Ishikawa (cell line): Measurements from ENCODE around the gene AMH.

Experiments used
- CEBPB ChIP-seq: IDR thresholded peaks from 2 replicates; pipeline ENCODE4 v1.6.1; 2012
- CREB1 ChIP-seq: IDR thresholded peaks from 2 replicates; pipeline ENCODE4 v1.6.1; 2012; ENCODE audit warnings: low read depth
- EGR1 ChIP-seq: IDR thresholded peaks from 2 replicates; pipeline ENCODE4 v1.6.1; 2012
- EP300 ChIP-seq: IDR thresholded peaks from 2 replicates; pipeline ENCODE4 v1.6.1; 2012; ENCODE audit warnings: borderline replicate concordance
- FOXM1 ChIP-seq: IDR thresholded peaks from 2 replicates; pipeline ENCODE4 v1.6.1; 2012; ENCODE audit warnings: low read depth, borderline replicate concordance
- NFIC ChIP-seq: IDR thresholded peaks from 2 replicates; pipeline ENCODE4 v1.6.1; 2012
- RAD21 ChIP-seq: IDR thresholded peaks from 2 replicates; pipeline ENCODE4 v1.6.1; 2012; ENCODE audit warnings: low read depth
- REST ChIP-seq: IDR thresholded peaks from 2 replicates; pipeline ENCODE4 v1.6.1; 2012; ENCODE audit warnings: low read depth, mild to moderate bottlenecking
- TAF1 ChIP-seq: IDR thresholded peaks from 2 replicates; pipeline ENCODE4 v1.6.1; 2012; ENCODE audit warnings: low read depth, mild to moderate bottlenecking
- TCF12 ChIP-seq: IDR thresholded peaks from 2 replicates; pipeline ENCODE4 v1.6.1; 2012; ENCODE audit warnings: low read depth
- TEAD4 ChIP-seq: IDR thresholded peaks from 2 replicates; pipeline ENCODE4 v1.6.1; 2012
- USF1 ChIP-seq: IDR thresholded peaks from 2 replicates; pipeline ENCODE4 v1.6.1; 2012
- YY1 ChIP-seq: IDR thresholded peaks from 2 replicates; pipeline ENCODE4 v1.6.1; 2012; ENCODE audit warnings: low read depth
- ZBTB7A ChIP-seq: IDR thresholded peaks from 2 replicates; pipeline ENCODE4 v1.6.1; 2012; ENCODE audit warnings: low read depth
- TF ChIP-seq, protein P1 (sequence below): IDR thresholded peaks from 2 replicates; pipeline ENCODE4 v1.6.1; 2012

The AMH gene

GRCh38 chr19:2226051-2226839 lies 22.9 kb upstream of the AMH start:
- no peak for TF ChIP-seq ZBTB7A
- TF ChIP-seq TEAD4 = no peak
- TF ChIP-seq EGR1 = no peak
- no peak for TF ChIP-seq USF1
- no peak for TF ChIP-seq YY1
- TF ChIP-seq TAF1 = no peak
- no peak for TF ChIP-seq CEBPB
- TF ChIP-seq EP300 = no peak
- TF ChIP-seq TCF12 = no peak
- no peak for TF ChIP-seq NFIC
- TF ChIP-seq CREB1 = no peak
- no peak for TF ChIP-seq FOXM1
- TF ChIP-seq RAD21 = no peak
- TF ChIP-seq REST = no peak
- TF ChIP-seq, protein P1, sequence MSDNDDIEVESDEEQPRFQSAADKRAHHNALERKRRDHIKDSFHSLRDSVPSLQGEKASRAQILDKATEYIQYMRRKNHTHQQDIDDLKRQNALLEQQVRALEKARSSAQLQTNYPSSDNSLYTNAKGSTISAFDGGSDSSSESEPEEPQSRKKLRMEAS = no peak

GRCh38 chr19:2226840-2227360 lies 22.2 kb upstream of the AMH start:
- no peak for TF ChIP-seq RAD21
- no peak for TF ChIP-seq EGR1
- TF ChIP-seq CEBPB = no peak
- no peak for TF ChIP-seq REST
- no peak for TF ChIP-seq YY1
- no peak for TF ChIP-seq ZBTB7A
- TF ChIP-seq TEAD4 = no peak
- TF ChIP-seq EP300 = no peak
- no peak for TF ChIP-seq TAF1

GRCh38 chr19:2227415-2228156 lies 21.5 kb upstream of the AMH start:
- no peak for TF ChIP-seq CEBPB
- TF ChIP-seq YY1 = no peak
- TF ChIP-seq ZBTB7A = no peak
- TF ChIP-seq EP300 = no peak
- TF ChIP-seq RAD21 = no peak
- no peak for TF ChIP-seq NFIC
- TF ChIP-seq, protein P1 = no peak
- TF ChIP-seq TAF1 = no peak
- TF ChIP-seq EGR1 = no peak
- no peak for TF ChIP-seq FOXM1

DNA sequence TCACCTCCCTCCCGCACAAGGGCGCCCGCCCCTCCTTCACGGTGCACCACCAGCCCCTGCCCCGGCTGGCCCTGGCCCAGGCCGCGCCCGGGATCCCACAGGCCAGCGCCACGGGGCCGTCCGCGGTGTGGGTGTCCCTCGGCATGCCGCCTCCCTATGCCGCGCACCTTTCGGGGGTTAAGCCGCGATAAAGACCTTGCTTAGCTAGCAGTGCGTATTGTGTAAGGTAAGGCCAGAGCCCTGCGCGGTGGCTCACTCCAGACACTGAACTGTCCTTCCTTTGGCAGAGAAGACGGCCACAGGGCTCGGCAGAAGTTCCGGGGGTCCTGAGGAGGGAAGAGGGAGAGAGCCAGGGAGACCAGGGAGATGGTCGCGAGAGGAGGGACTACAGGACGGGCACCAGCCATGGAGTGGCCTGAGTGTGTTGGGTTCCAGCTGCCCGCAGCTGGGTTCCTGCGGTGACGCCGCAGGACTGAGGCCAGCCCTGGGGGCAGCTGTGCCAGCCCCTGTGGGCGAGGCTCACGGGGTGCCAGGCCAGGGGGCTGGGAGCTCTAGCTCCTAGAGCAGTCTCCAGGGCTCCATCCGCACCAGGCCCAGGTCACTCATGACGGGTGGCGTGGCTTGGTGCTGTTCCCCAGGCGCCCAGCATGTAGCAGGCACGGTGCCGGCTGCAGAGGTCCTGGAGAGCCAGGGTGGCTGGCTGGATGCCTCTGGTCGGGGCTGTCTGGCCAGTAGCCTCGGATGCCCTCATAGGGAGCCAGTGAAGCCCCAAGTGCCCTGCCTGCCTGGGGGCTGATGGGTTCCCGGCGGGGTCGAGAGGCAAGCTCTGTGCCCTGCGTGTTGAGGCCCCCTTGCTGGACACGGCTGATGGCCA lies 20.7 kb upstream of the AMH start:
- no peak for TF ChIP-seq REST
- TF ChIP-seq TAF1 = no peak
- no peak for TF ChIP-seq TEAD4
- TF ChIP-seq USF1 = no peak
- TF ChIP-seq CEBPB = no peak
